Osteocyte (in vitro differentiated cells): Measurements from ENCODE around the gene NBAS. TPM values are rescaled to one million over a fixed set of nuclear protein-coding genes. Genes with fewer than 3 reads are reported as not detected.

Experiments
- DNase-seq: peaks from one replicate; pipeline ENCODE4 v3.0.0; 2021; ENCODE audit warnings: mixed read lengths; ENCODE audit not compliant: unreplicated experiment; ENCODE audit errors: extremely low spot score
- H3K27ac Mint-ChIP-seq: one replicate; pipeline ENCODE4 v1.8.0; 2021; ENCODE audit warnings: mild to moderate bottlenecking, mixed read lengths; ENCODE audit not compliant: unreplicated experiment
- H3K27me3 Mint-ChIP-seq: one replicate; pipeline ENCODE4 v1.8.0; 2021; ENCODE audit warnings: mixed read lengths; ENCODE audit not compliant: unreplicated experiment
- H3K36me3 Mint-ChIP-seq: one replicate; pipeline ENCODE4 v1.8.0; 2021; ENCODE audit warnings: mixed read lengths; ENCODE audit not compliant: unreplicated experiment
- H3K4me1 Mint-ChIP-seq: one replicate; pipeline ENCODE4 v1.8.0; 2021; ENCODE audit warnings: mixed read lengths; ENCODE audit not compliant: unreplicated experiment
- H3K4me3 Mint-ChIP-seq: one replicate; pipeline ENCODE4 v1.8.0; 2021; ENCODE audit warnings: mild to moderate bottlenecking, moderate library complexity, mixed read lengths; ENCODE audit not compliant: unreplicated experiment
- H3K9me3 Mint-ChIP-seq: one replicate; pipeline ENCODE4 v1.8.0; 2021; ENCODE audit warnings: mixed read lengths; ENCODE audit not compliant: unreplicated experiment
- total RNA-seq: library from RNA; stranded (reverse); gene quantifications from 2 replicates; pipeline ENCODE4 v1.2.1, GENCODE V29; 2021
- TF ChIP-seq, protein P1 (sequence below): fragments of 200-600 bp; sonication (generic); IDR thresholded peaks from 2 replicates; pipeline ENCODE4 v1.5.0; 2021; ENCODE audit warnings: antibody characterized with exemption, mild to moderate bottlenecking, moderate library complexity

NBAS gene
- total RNA-seq, 1 donor from 2014 or later = 43.6 TPM

DNA sequence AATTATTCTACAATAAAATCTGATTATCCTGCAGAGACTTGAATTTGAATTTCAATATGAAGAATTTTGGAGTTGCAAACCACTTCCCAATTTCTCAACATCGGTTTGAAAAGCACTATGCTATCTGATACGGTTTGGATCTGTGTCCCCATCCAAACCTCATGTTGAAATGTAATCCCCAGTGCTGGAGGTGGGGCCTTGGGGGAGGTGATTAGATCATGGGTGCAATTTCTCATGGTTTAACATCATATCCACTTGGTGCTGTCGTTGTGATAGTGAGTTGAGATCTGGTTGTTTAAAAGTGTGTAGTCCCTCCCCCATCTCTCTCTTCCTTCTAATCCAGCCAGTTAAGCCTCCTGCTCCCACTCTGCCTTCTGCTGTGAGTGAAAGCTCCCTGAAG is 205.7 kb downstream of the NBAS start:
- Mint-ChIP-seq H3K36me3 (peaks cover 40% of the 10 kb centered on the region), H3K27me3 (no peaks in the 10 kb centered on the region), H3K9me3 (no peaks in the 10 kb centered on the region), H3K27ac (no peak overlapping the region), H3K4me1 (peaks cover 17% of the 10 kb centered on the region), H3K4me3 (no peak overlapping the region)
- no peak for DNase-seq
- TF ChIP-seq, protein P1, sequence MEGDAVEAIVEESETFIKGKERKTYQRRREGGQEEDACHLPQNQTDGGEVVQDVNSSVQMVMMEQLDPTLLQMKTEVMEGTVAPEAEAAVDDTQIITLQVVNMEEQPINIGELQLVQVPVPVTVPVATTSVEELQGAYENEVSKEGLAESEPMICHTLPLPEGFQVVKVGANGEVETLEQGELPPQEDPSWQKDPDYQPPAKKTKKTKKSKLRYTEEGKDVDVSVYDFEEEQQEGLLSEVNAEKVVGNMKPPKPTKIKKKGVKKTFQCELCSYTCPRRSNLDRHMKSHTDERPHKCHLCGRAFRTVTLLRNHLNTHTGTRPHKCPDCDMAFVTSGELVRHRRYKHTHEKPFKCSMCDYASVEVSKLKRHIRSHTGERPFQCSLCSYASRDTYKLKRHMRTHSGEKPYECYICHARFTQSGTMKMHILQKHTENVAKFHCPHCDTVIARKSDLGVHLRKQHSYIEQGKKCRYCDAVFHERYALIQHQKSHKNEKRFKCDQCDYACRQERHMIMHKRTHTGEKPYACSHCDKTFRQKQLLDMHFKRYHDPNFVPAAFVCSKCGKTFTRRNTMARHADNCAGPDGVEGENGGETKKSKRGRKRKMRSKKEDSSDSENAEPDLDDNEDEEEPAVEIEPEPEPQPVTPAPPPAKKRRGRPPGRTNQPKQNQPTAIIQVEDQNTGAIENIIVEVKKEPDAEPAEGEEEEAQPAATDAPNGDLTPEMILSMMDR = no peak

DNA sequence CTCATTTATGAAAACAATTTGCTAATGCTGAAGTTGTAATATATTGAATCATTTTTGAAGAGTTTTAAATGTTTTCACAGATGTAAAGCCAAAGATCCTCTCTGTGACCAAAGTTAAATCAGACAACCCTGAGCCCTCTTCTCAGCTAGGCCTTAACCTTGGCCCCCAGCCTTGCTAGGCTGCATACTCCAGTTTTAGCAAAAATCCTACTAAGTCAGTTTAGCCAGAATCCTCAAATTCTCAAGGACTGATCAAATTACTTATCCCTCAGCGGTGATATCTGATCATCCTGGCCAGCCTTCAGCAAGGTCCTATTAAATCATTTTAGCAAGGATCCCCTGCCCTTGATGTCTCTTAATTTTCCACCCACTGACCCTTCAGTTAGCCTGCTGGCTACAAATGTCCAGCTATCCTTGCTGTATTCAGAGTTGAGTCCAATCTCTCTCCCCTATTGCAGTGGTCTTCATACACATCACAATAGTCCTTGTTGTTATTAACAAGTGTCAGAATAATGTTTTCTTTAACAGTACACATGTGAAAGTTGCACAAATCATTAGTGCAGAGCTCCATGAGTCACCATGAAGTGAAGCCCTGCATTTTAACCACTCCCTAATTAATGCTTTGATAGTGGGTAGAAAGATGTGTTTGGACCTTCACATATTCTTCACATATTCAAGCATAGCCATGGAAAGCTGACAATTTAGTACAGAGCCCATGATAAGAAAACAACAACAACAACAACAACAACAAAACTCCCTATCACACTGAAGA is 206.4 kb downstream of the NBAS start:
- no peaks in the 10 kb centered on the region for H3K27me3 Mint-ChIP-seq
- H3K4me1 Mint-ChIP-seq = peaks cover 11% of the 10 kb centered on the region
- H3K4me3 Mint-ChIP-seq = no peak overlapping the region
- no peaks in the 10 kb centered on the region for H3K9me3 Mint-ChIP-seq
- H3K27ac Mint-ChIP-seq = no peak overlapping the region
- peaks cover 45% of the 10 kb centered on the region for H3K36me3 Mint-ChIP-seq
- TF ChIP-seq, protein P1 = no peak
- DNase-seq = no peak

DNA sequence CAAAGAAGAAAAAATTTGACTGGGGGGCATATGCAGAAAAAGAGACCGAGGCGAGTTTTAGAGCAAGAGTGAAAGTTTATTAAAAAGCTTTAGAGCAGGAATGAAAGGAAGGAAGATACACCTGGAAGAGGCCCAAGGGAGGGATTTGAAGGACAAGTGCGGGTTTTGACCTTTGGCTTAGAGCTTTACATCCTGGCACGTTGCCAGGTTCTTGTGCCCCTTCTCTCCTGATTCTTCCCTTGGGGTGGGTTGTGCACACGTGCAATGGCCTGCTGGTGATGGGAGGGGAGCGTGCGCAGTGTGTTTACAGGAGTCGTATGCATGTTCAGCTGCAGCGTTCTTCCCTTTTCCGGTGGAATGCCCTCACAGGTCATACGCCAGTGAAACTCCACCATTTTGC is 208.8 kb downstream of the NBAS start:
- Mint-ChIP-seq H3K27ac (no peak overlapping the region), H3K9me3 (no peaks in the 10 kb centered on the region), H3K27me3 (no peaks in the 10 kb centered on the region), H3K36me3 (peaks cover 44% of the 10 kb centered on the region), H3K4me3 (no peak overlapping the region), H3K4me1 (no peaks in the 10 kb centered on the region)
- DNase-seq = no peak
- TF ChIP-seq, protein P1 = no peak

DNA sequence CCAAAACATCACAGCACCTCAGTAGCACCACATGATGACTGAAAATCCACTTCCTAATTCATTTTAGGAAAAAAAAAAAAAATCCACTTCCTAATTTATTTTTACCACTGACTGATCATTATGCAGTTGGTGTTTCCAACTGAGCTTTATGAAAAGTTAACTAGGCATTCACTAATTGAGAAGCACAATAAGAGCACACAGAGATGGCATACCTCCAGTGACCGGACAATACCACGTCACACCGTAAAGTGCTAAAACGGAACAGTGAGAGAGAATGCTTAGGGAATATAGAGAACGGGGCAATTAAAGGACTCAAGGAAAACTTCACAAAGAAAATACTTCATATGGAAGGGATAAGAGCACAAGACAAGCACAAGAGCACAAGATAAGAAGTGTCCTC is 212.5 kb downstream of the NBAS start:
- H3K4me1 Mint-ChIP-seq = no peaks in the 10 kb centered on the region
- H3K36me3 Mint-ChIP-seq = peaks cover 36% of the 10 kb centered on the region
- DNase-seq = no peak
- H3K9me3 Mint-ChIP-seq = no peaks in the 10 kb centered on the region
- no peaks in the 10 kb centered on the region for H3K27me3 Mint-ChIP-seq
- no peak overlapping the region for H3K4me3 Mint-ChIP-seq
- no peak overlapping the region for H3K27ac Mint-ChIP-seq
- TF ChIP-seq, protein P1 = no peak

DNA sequence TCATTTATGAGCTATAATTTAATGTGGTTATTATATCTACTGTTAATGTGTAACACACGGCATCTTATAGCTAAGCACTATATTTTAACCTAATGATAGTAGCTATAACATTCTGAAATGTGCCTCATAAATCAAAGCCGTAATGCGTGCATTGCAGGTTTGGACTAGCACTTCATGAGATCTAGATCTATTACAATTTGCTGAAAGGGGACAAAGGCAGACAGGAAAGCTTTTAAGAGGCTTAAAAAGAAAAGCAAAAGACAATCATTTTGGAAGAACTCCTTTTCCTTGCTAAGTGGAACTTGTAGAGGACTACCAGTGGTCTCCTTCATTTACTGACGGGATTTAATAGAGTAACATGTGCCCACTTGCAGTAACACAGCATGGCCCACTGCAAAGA is 213.1 kb downstream of the NBAS start:
- Mint-ChIP-seq H3K27me3 (no peaks in the 10 kb centered on the region), H3K36me3 (peaks cover 32% of the 10 kb centered on the region), H3K27ac (no peak overlapping the region), H3K9me3 (no peaks in the 10 kb centered on the region), H3K4me1 (no peaks in the 10 kb centered on the region), H3K4me3 (no peak overlapping the region)
- no peak for DNase-seq
- TF ChIP-seq, protein P1 = no peak
